Aorta (tissue), 5 donors: ENCODE results near the gene NDUFB2. TPM values are rescaled to one million over a fixed set of nuclear protein-coding genes. Genes with fewer than 3 reads are reported as not detected.
"Not testable (repeated sequence)": the region's sequence is repeated elsewhere in the genome, so short reads cannot be mapped to it uniquely, and the experiment has no call there.

Source experiments
- ATAC-seq: fragments of 200-7000 bp; cut with Tn5 transposase; one replicate; pipeline ENCODE4 v1.9.1; 2022; ENCODE audit warnings: moderate library complexity; ENCODE audit not compliant: low FRiP score
- DNase-seq, 2 donors: peaks; one replicate each; pipeline ENCODE4 v3.0.0-alpha.2; 2020
- H3K27ac ChIP-seq, 2 donors: one replicate each; pipeline ENCODE4 v1.5.1; 2013; ENCODE audit warnings: low read length in 2 of 2, mild to moderate bottlenecking in 2 of 2, moderate library complexity in 2 of 2, control low read depth in 1 of 2, inconsistent platforms in 1 of 2, low read depth in 1 of 2
- H3K27me3 ChIP-seq, 2 donors: one replicate each; pipeline ENCODE4 v1.6.1; 2013; ENCODE audit warnings: control low read depth in 1 of 2, low read length in 1 of 2, mild to moderate bottlenecking in 1 of 2, moderate library complexity in 1 of 2; ENCODE audit not compliant: insufficient read depth in 2 of 2, control insufficient read depth in 1 of 2
- H3K36me3 ChIP-seq, 2 donors: one replicate each; pipeline ENCODE4 v1.6.1; 2013; ENCODE audit warnings: control low read depth in 1 of 2, low read length in 1 of 2, mild to moderate bottlenecking in 1 of 2; ENCODE audit not compliant: insufficient read depth in 2 of 2, control insufficient read depth in 1 of 2
- H3K4me1 ChIP-seq, 2 donors: one replicate each; pipeline ENCODE4 v1.6.1; 2013; ENCODE audit warnings: low read length in 2 of 2, control low read depth in 1 of 2, mild to moderate bottlenecking in 1 of 2, moderate library complexity in 1 of 2; ENCODE audit not compliant: insufficient read depth in 2 of 2, control insufficient read depth in 1 of 2
- H3K4me3 ChIP-seq, 2 donors: one replicate each; pipeline ENCODE4 v1.5.1; 2013; ENCODE audit warnings: low read length in 2 of 2, control low read depth in 1 of 2, mild to moderate bottlenecking in 1 of 2
- H3K9me3 ChIP-seq: one replicate; pipeline ENCODE4 v1.6.1; 2013; ENCODE audit warnings: mild to moderate bottlenecking, low read length; ENCODE audit not compliant: control insufficient read depth
- whole genome bisulfite sequencing, 2 donors: extraction: QIAGEN DNeasy Blood & Tissue Kit; methylation state at CpG; one replicate each; pipeline ENCODE4 v1.1.7; 2013; 5-methylcytosine and 5-hydroxymethylcytosine counted together
- intact Hi-C, 2 donors: fragments of 100-400 bp; cut with DNase I; formaldehyde crosslinking; loops; one replicate each; pipeline versions ENCODE4 v1.14.2 to v1.15.0; 2022
- polyA plus RNA-seq, 2 donors: library from polyadenylated mRNA; stranded (reverse); fragments of 200-250 nt; gene quantifications; one replicate each; pipeline ENCODE4 v1.2.3, GENCODE V29; 2013
- total RNA-seq, 2 donors: library from RNA; stranded (reverse); fragmentation: NEBNext Ultra II Directional; extraction: Animal tissue kit (Norgen Biotek cat#: 25700); gene quantifications; one replicate each; pipeline ENCODE4 v1.2.1, GENCODE V29; 2021
- donor health status: healthy with polysubstance abuse.
- donor health status: Bipolar disorder and iron deficiency.
- donor health status: DM: no; HTN: no; CAD: no.
- donor health status: DM: no; HTN: no; CAD: no.
- donor health status: DM: yes; HTN: yes; CAD: no.

Gene NDUFB2
- total and polyA plus RNA-seq, 4 donors, result 106 to 615 (median 175) TPM

- Histone ChIP-seq H3K27ac (no peak overlapping the region), H3K27me3 (no peaks in the 10 kb centered on the region), H3K36me3 (peaks cover 2 to 4% of the 10 kb centered on the region in 2 donors), H3K4me3 (no peak overlapping the region), H3K4me1 (no peaks in the 10 kb centered on the region), H3K9me3 (no peaks in the 10 kb centered on the region)
- WGBS, 2 donors, result 82 to 86% methylated on average over 5 of the region's 5 CpGs
- DNase-seq (no peak), ATAC-seq (no peak)
- intact Hi-C loops, result no loop called here
Measured at GRCh38 chr7:140707132-140707531, 10.6 kb downstream of the NDUFB2 start.

GRCh38 chr7:140708764-140709163, 12.3 kb downstream of the NDUFB2 start:
- H3K27ac ChIP-seq, H3K4me3 ChIP-seq, H3K27me3 ChIP-seq, H3K4me1 ChIP-seq, H3K36me3 ChIP-seq, DNase-seq, ATAC-seq, H3K9me3 ChIP-seq, intact Hi-C loops: not testable (repeated sequence)
- 97 to 98% methylated on average over 4 of the region's 4 CpGs for WGBS, 2 donors

- intact Hi-C loops, H3K4me3 ChIP-seq, H3K4me1 ChIP-seq, ATAC-seq, H3K27ac ChIP-seq, DNase-seq, H3K9me3 ChIP-seq, H3K36me3 ChIP-seq, H3K27me3 ChIP-seq: not testable (repeated sequence)
Measured at GRCh38 chr7:140712392-140712791, 15.9 kb downstream of the NDUFB2 start.

GRCh38 chr7:140714331-140715040, 18.0 kb downstream of the NDUFB2 start:
- Histone ChIP-seq H3K27me3 (no peaks in the 10 kb centered on the region), H3K36me3 (peaks cover 0 to 2% of the 10 kb centered on the region in 2 donors), H3K27ac (no peak overlapping the region), H3K4me1 (no peaks in the 10 kb centered on the region), H3K4me3 (no peak overlapping the region), H3K9me3 (peaks cover 2% of the 10 kb centered on the region)
- ATAC-seq (no peak), DNase-seq (no peak)
- WGBS, 2 donors, result 94 to 96% methylated on average over 10 of the region's 10 CpGs
- intact Hi-C loops, result no loop called here

GRCh38 chr7:140719721-140720120, 23.2 kb downstream of the NDUFB2 start:
- no peaks in the 10 kb centered on the region for H3K4me1 ChIP-seq
- 70 to 75% methylated on average over 5 of the region's 5 CpGs for WGBS, 2 donors
- no peaks in the 10 kb centered on the region for H3K9me3 ChIP-seq
- no peak overlapping the region for H3K4me3 ChIP-seq
- no peak overlapping the region for H3K27ac ChIP-seq
- intact Hi-C loops, result no loop called here
- H3K27me3 ChIP-seq, result no peaks in the 10 kb centered on the region
- ATAC-seq (no peak), DNase-seq (no peak)
- no peaks in the 10 kb centered on the region for H3K36me3 ChIP-seq

- DNase-seq (no peak), ATAC-seq (no peak)
- H3K36me3 ChIP-seq, result peaks cover 0 to 3% of the 10 kb centered on the region in 2 donors
- intact Hi-C loops, result no loop called here
- no peaks in the 10 kb centered on the region for H3K9me3 ChIP-seq
- H3K27me3 ChIP-seq, result no peaks in the 10 kb centered on the region
- no peak overlapping the region for H3K27ac ChIP-seq
- no peak overlapping the region for H3K4me3 ChIP-seq
- no peaks in the 10 kb centered on the region for H3K4me1 ChIP-seq
- WGBS, 2 donors, result 89 to 97% methylated on average over 1 of the region's 1 CpG
Measured at GRCh38 chr7:140722254-140722653, 25.7 kb downstream of the NDUFB2 start.

GRCh38 chr7:140723006-140723405, 26.5 kb downstream of the NDUFB2 start:
- Histone ChIP-seq H3K27ac (no peak overlapping the region), H3K36me3 (peaks cover 0 to 3% of the 10 kb centered on the region in 2 donors), H3K4me3 (no peak overlapping the region), H3K27me3 (no peaks in the 10 kb centered on the region), H3K9me3 (no peaks in the 10 kb centered on the region), H3K4me1 (no peaks in the 10 kb centered on the region)
- ATAC-seq (no peak), DNase-seq (no peak)
- intact Hi-C loops, result no loop called here
- 95 to 99% methylated on average over 6 of the region's 6 CpGs for WGBS, 2 donors

GRCh38 chr7:140723574-140723973, 27.1 kb downstream of the NDUFB2 start:
- Histone ChIP-seq H3K27ac (no peak overlapping the region), H3K9me3 (no peaks in the 10 kb centered on the region), H3K36me3 (peaks cover 0 to 3% of the 10 kb centered on the region in 2 donors), H3K27me3 (no peaks in the 10 kb centered on the region), H3K4me3 (no peak overlapping the region), H3K4me1 (no peaks in the 10 kb centered on the region)
- ATAC-seq, result no peak
- WGBS, 2 donors, result 85 to 90% methylated on average over 3 of the region's 3 CpGs
- intact Hi-C loops, result no loop called here
- DNase-seq, result no peak

- no peaks in the 10 kb centered on the region for H3K27me3 ChIP-seq
- no peaks in the 10 kb centered on the region for H3K4me1 ChIP-seq
- WGBS, 2 donors, result 90 to 97% methylated on average over 1 of the region's 1 CpG
- no peaks in the 10 kb centered on the region for H3K9me3 ChIP-seq
- H3K4me3 ChIP-seq, result no peak overlapping the region
- intact Hi-C loops, result no loop called here
- no peak overlapping the region for H3K27ac ChIP-seq
- DNase-seq (no peak), ATAC-seq (no peak)
- peaks cover 0 to 3% of the 10 kb centered on the region in 2 donors for H3K36me3 ChIP-seq
Measured at GRCh38 chr7:140724706-140725105, 28.2 kb downstream of the NDUFB2 start.
